Activated CD8-positive, alpha-beta memory T cell treated with anti-CD3 and anti-CD28 coated beads, Interleukin-2, amount 50 U/mL, for 48 hours (primary cell): ENCODE results near the gene ITCH.
"Not testable (repeated sequence)": the region's sequence is repeated elsewhere in the genome, so short reads cannot be mapped to it uniquely, and the experiment has no call there.

Experiments
- DNase-seq: peaks from one replicate; pipeline ENCODE4 v3.0.0-alpha.2; 2020

The ITCH gene

DNA sequence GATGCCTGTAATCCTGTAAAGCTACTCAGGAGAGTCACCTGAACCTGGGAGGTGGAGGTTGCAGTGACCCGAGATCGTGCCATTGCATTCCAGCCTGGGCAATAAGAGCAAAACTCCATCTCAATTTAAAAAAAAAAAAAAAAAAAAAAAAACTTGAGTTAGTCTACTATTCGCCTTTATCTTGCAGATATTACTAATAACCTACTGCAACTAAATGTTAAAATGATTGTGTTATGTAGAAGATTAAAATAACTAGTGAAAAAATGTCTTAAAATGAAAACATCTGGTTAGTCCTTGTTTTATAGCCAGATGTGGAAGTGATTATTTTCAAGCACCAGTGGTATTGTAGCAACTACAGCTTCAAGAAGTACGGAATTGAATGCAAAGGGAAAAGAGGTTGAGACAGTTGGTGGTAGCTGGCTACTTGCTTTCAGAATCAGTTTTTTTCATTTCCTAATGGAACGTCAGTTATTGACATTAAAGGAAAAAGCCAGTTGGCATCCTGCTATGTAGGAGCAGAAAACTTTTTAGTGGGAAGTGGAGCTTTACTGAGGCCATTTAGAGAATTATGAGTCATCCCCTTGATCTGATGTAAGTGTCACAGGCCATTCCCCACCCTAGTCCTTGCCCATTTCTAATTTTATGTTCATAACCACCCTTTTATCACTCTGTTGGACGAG, 109.3 kb downstream of the ITCH start:
- no peak for DNase-seq

DNA sequence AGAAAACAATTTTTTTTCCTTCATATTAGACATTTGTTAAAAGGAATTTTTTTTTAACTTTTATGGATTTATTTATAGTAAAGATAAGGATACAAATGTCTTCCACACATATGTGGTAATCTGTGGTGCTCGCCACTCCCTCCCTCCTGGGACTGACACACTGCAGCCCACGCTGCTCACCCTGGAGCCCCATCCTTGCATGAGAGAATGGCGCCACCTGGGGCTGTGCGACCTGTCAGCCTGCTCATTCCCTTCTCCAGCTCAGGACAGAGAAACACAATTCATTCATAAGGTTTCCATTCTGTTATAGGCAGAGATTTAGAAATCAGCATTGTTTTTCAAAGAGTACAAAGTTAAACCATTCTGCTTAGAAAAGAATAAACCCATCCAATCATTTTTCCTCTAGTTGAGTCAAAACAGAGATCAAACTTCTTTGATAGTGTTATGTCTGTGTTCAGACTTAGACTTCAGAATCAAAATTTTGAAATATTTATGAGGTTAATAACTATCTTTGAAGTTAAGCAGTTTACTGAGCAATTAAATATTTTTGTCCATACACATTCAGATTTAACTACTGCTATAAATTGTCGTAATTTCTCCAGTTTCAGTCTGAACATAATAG, 110.3 kb downstream of the ITCH start:
- DNase-seq = peak; percentile 62

- DNase-seq = peak; percentile 65
Measured at GRCh38 chr20:34475979-34476736, 113.1 kb downstream of the ITCH start.

GRCh38 chr20:34479627-34480026, 116.6 kb downstream of the ITCH start:
- no peak for DNase-seq

DNA sequence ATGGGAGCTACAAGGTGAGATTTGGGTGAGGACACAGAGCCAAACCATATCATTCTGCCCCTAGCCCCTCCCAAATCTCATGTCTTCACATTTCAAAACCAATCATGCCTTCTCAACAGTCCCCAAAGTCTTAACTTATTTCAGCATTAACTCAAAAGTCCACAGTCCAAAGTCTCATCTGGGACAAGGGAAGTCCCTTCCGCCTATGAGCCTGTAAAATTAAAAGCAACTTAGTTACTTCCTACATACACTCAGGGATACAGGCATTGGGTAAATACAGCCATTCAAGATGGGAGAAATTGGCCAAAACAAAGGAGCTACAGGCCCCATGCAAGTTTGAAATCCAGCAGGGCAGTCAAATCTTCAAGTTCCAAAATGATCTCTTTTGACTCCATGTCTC, 119.1 kb downstream of the ITCH start:
- not testable (repeated sequence) for DNase-seq

GRCh38 chr20:34483585-34484220, 120.6 kb downstream of the ITCH start:
- not testable (repeated sequence) for DNase-seq

DNA sequence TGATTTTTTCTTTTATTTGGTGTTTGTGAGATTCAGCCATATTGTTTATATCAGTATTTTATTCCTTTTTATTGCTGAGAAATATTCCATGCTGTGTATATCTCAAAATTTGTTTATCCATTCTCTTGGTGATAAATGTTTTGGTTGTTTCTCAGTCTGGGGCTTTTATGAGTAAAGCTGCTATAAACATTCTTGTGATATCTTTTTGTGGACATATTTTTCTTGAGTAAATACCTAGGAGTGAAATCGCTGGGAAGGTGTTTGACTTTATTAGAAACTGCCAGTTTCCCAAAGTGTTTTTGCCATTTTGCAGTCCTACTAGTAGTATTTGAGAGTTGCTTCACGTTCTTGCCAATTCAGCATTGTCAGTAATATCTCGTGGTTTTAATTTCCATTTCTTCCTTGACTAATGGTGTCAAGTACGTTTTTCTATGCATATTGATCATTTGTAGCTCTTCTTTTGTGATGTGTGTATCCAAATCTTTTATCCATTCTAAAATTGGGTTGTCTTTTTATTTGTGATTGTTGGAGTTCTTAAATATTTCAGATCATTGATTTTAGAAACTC, 122.1 kb downstream of the ITCH start:
- no peak for DNase-seq

DNA sequence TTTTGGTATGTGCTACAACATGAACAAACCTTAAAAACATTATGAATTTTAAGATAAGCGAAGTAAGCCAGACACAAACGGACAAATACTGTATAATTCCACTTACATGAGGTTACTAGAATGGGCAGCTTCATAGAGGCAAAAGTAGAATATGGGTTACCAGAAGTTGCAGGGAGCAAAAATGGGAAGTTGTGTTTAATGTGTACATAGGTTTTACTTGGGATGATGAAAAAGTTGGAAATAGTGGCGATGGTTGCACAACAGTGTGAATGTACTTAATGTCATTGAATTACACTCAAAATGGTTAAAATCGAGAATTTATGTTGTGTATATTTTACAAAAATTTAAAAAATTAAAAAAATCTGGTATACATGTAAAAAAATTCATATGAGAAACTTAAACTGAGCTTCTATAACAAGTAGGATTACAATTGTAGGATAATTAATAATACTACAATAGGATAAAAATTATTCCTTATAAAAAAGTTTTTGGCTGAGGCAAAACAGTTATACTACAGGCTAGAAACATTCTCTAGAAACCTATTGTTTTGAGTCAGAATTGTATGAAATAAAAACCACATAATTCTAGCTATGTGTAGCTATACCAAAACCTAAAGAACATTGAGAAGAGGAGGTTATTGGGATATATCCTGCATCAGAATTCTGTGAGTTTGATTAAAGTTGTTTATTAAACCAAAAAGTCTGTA, 128.3 kb downstream of the ITCH start:
- DNase-seq = no peak

GRCh38 chr20:34491932-34492509, 128.9 kb downstream of the ITCH start:
- no peak for DNase-seq

- DNase-seq = no peak
Measured at GRCh38 chr20:34493646-34494045, 130.6 kb downstream of the ITCH start.

DNA sequence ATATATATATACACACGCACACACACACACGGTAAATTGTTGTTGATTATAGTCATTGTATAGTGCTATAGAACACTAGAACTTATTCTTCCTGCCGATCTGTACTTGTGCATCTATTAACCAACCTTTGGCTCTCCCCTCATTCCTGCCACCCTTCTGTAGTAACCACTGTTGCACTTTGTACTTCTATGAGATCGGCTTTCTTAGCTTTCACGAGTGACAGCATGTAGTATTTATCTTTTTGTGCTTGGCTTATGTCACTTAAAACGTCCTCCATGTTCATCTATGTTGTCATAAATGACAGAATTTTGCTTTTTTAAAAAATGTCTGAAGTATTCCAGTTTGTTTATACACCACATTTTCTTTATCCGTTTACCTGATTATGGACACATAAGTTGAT, 132.2 kb downstream of the ITCH start:
- no peak for DNase-seq

DNA sequence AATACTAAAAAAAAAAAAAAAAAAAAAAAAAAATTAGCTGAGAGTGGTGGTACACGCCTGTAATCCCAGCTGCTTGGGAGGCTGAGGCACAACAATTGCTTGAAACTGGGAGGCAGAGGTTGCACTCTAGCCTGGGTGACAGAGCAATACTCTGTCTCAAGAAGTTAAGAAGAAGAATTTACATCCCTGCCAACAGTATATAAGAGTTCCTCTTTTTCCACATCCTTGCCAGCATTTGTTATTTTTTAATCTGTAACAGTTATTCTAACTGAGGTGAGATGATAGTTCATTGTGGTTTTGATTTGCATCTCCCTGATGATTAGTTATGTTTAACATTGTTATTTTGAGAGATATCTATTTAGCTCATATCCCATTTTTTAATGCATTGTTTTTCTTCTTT, 132.8 kb downstream of the ITCH start:
- DNase-seq = no peak

GRCh38 chr20:34497596-34497995, 134.5 kb downstream of the ITCH start:
- DNase-seq = not testable (repeated sequence)

DNA sequence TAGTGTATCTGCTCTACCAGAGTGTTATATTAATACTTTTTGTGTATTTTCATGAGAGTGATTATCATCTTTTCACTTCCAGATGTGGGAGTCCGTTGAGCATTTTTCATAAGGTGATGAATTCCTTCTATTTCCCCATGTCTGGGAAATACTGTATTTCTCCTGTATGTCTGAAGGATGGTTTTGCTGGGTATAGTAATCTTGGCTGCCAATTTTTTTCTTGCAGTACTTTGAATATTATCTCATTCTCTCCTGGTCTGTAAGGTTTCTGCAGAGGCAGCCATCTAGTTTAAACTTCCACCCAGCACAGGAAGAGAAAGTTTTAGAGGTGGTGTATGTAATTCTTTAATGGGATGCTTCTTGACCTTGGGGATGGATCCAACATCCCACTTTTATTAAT, 137.8 kb downstream of the ITCH start:
- DNase-seq = no peak

- DNase-seq = no peak
Measured at GRCh38 chr20:34506480-34506879, 143.4 kb downstream of the ITCH start.

- no peak for DNase-seq
Measured at GRCh38 chr20:34507702-34508413, 144.8 kb downstream of the ITCH start.

GRCh38 chr20:34510575-34510974, 147.5 kb downstream of the ITCH start:
- DNase-seq = no peak

DNA sequence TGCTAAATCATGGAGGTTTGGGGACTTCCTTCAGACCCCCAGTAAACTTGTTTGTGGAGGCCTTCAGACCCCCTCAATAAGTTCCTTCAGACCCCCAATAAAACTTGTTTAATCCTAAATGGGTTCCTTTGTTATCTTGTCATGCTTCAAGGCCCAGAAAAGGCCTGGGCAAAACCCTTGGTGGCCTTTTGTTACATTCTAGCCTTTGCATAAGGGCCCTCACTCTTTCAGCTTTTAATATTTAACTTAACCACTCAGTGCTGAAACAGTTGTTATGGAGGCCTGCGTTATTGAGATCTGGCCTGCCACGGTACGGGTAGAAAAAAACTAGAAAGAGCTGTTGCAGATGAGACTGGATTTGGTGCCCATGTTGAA, 148.8 kb downstream of the ITCH start:
- no peak for DNase-seq

GRCh38 chr20:34512266-34512954, 149.3 kb downstream of the ITCH start:
- DNase-seq = no peak

DNA sequence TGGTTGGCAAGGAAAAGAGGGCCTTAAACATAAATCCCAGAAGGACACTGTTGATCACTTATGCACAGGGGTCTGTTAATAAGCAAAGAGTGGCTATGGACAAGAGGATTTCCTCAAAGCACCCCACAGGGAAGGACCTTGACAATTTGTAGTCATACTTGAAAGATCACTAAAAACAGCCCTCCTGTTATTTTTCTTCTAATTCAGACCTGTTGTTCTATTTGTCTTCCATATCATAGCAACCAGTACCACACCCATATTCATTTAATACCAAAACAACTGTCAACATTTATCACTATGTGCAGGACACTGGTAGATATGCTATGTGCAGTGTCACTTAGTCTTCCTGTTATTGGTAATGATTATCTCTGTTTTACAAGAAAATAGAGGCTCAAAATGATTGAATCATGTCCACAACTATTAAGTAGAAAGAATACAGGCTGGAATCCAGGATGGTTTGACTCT, 149.9 kb downstream of the ITCH start:
- DNase-seq = no peak

DNA sequence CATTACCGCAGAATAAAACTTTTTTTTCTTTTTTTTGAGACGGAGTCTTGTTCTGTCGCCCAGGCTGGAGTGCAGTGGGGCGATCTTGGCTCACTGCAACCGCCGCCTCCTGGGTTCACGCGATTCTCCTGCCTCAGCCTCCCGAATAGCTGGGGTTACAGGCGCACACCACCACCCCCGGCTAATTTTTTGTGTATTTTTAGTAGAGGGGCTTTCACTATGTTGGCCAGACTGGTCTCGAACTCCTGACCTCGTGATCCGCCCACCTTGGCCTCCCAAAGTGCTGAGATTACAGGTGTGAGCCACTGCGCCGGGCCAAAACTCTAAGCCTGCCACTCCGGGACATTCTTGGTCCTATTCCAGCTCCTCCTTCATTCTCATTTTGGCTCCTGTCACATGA, 151.0 kb downstream of the ITCH start:
- not testable (repeated sequence) for DNase-seq
